ENCODE results near the gene RNASE3. TPM values are rescaled to one million over a fixed set of nuclear protein-coding genes. Genes with fewer than 3 reads are reported as not detected.
"Not testable (repeated sequence)": the region's sequence is repeated elsewhere in the genome, so short reads cannot be mapped to it uniquely, and the experiment has no call there.

RNASE3 gene
- total RNA-seq (2021; ENCODE audit: unreplicated experiment) = not detected
- not detected in 2 replicates for polyA plus RNA-seq (2012)
- not detected for Bru-seq, nascent RNA
- not detected for BruChase-seq, experiment 1, labeled RNA remaining after a 6-hour chase
- not detected for BruChase-seq, experiment 2, labeled RNA remaining after a 2-hour chase
- long read RNA-seq = 0 reads

- H3K27ac ChIP-seq (ENCODE audit: low read depth, low read length); intact Hi-C loops (cut with micrococcal nuclease); ATAC-seq; H3K9me2 ChIP-seq (ENCODE audit: insufficient read depth); H3K9ac ChIP-seq (ENCODE audit: low read length); RAD21 ChIA-PET (ENCODE audit: low non-redundant PET in 1 of 2, low total read pairs in 2 of 2, uncharacterized antibody in 2 of 2, unreplicated experiment in 2 of 2); H4K20me1 ChIP-seq (ENCODE audit: insufficient read depth); H3K79me2 ChIP-seq (ENCODE audit: insufficient read depth, low read length); H2AFZ ChIP-seq (ENCODE audit: low read depth, low read length, poor library complexity, severe bottlenecking); BruUV-seq (replicated peaks); H3K4me3 ChIP-seq (replicated peaks in 1 of 2; ENCODE audit: low read depth in 1 of 2, low read length in 2 of 2); H3K4me2 ChIP-seq (ENCODE audit: low read length); H3K36me3 ChIP-seq (ENCODE audit: control insufficient read depth in 1 of 2, insufficient read depth in 2 of 2, low read length in 2 of 2); DNase-seq (ENCODE audit: low read depth, low spot score); H3K4me1 ChIP-seq (ENCODE audit: control insufficient read depth in 1 of 2, insufficient read depth in 2 of 2, low read length in 2 of 2); CTCF ChIA-PET; POLR2A ChIA-PET; H3K9me3 ChIP-seq (ENCODE audit: control insufficient read depth in 1 of 2, insufficient read depth in 1 of 2, low read depth in 1 of 2, low read length in 2 of 2): not testable (repeated sequence)
- H3K27me3 ChIP-seq (ENCODE audit: insufficient read depth, low read length) = peaks cover 67% of the 10 kb centered on the region
These were observed at the start of gene RNASE3 for GRCh38 chr14:20891126-20891825. RNASE3 (plus strand) TSS chr14:20891385; CDS start chr14:20891687, 302 bp downstream.

DNA sequence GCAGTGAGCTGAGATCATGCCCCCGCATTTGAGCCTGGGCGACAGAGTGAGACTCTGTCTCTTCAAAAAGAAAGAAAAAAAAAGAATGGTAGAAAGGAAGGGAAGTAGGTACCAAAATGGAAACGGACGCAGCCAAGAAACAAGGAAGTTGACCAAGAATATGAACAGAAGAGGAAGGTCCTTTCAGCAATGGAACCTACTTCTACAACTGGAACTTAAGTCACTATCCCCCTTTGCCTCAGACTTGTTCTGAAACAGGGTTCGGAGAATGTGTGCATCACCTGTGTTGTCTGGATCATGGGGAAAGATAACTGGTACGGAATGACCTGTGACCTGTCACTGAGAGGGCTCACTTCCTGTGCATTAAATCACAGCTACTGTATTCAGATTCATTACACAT is 44.6 kb upstream of the RNASE3 start:
- no peak overlapping the region for H3K4me3 ChIP-seq (replicated peaks in 1 of 2; ENCODE audit: low read depth in 1 of 2, low read length in 2 of 2)
- H3K9ac ChIP-seq (ENCODE audit: low read length) = no peak overlapping the region
- RAD21 ChIA-PET (ENCODE audit: low non-redundant PET in 1 of 2, low total read pairs in 2 of 2, uncharacterized antibody in 2 of 2, unreplicated experiment in 2 of 2) = no interaction called here
- H2AFZ ChIP-seq (ENCODE audit: low read depth, low read length, poor library complexity, severe bottlenecking) = no peak overlapping the region
- POLR2A ChIA-PET = no interaction called here
- H3K4me2 ChIP-seq (ENCODE audit: low read length) = no peak overlapping the region
- no peak for DNase-seq (ENCODE audit: low read depth, low spot score)
- no TSS peak for BruUV-seq (replicated peaks)
- intact Hi-C loops (cut with micrococcal nuclease) = no loop called here
- CTCF ChIA-PET = interaction anchor here (1.3 to 4.5 kb wide), 3 partner anchors 10 to 12 kb away, joined by 5 to 38 read pairs (median 6); no protein-coding TSS in a partner anchor
- no peak overlapping the region for H3K27ac ChIP-seq (ENCODE audit: low read depth, low read length)
- no peaks in the 10 kb centered on the region for H3K36me3 ChIP-seq (ENCODE audit: control insufficient read depth in 1 of 2, insufficient read depth in 2 of 2, low read length in 2 of 2)
- no peaks in the 10 kb centered on the region for H3K79me2 ChIP-seq (ENCODE audit: insufficient read depth, low read length)
- H4K20me1 ChIP-seq (ENCODE audit: insufficient read depth) = no peaks in the 10 kb centered on the region
- TF ChIP-seq CEBPB (IDR thresholded peaks at IDR 0.05; ENCODE audit: low read depth) (no peak), SRF (IDR thresholded peaks at IDR 0.05; ENCODE audit: low read depth) (no peak), POLR2AphosphoS5 (IDR thresholded peaks at IDR 0.05; ENCODE audit: low read depth, low read length) (no peak), EGR1 (IDR thresholded peaks at IDR 0.05; ENCODE audit: low read depth) (no peak), FOSL1 (IDR thresholded peaks at IDR 0.05; ENCODE audit: low read depth) (no peak), TCF7L2 (IDR thresholded peaks at IDR 0.05; ENCODE audit: borderline replicate concordance, extremely low read depth, insufficient read depth, insufficient read length) (no peak), ZNF274 (IDR thresholded peaks at IDR 0.05; ENCODE audit: low read depth, low read length) (no peak), MAX (IDR thresholded peaks at IDR 0.05) (no peak), SP1 (IDR thresholded peaks at IDR 0.05; ENCODE audit: low read depth) (no peak), JUND (IDR thresholded peaks at IDR 0.05) (no peak), YY1 (IDR thresholded peaks at IDR 0.05; ENCODE audit: extremely low read depth, insufficient replicate concordance, low read depth, low read length) (no peak), CBX3 (IDR thresholded peaks at IDR 0.05; ENCODE audit: low read depth) (no peak), EZH2phosphoT487 (IDR thresholded peaks at IDR 0.05; ENCODE audit: borderline replicate concordance) (no peak)
- TF ChIP-seq, protein P1, sequence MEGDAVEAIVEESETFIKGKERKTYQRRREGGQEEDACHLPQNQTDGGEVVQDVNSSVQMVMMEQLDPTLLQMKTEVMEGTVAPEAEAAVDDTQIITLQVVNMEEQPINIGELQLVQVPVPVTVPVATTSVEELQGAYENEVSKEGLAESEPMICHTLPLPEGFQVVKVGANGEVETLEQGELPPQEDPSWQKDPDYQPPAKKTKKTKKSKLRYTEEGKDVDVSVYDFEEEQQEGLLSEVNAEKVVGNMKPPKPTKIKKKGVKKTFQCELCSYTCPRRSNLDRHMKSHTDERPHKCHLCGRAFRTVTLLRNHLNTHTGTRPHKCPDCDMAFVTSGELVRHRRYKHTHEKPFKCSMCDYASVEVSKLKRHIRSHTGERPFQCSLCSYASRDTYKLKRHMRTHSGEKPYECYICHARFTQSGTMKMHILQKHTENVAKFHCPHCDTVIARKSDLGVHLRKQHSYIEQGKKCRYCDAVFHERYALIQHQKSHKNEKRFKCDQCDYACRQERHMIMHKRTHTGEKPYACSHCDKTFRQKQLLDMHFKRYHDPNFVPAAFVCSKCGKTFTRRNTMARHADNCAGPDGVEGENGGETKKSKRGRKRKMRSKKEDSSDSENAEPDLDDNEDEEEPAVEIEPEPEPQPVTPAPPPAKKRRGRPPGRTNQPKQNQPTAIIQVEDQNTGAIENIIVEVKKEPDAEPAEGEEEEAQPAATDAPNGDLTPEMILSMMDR (IDR thresholded peaks at IDR 0.05 in 2 of 3, conservative IDR thresholded peaks at IDR 0.05 in 1 of 3; ENCODE audit: borderline replicate concordance in 1 of 3, insufficient read depth in 1 of 3, low read depth in 2 of 3, low read length in 2 of 3) = no peak
- H3K27me3 ChIP-seq (ENCODE audit: insufficient read depth, low read length) = no peaks in the 10 kb centered on the region
- H3K4me1 ChIP-seq (ENCODE audit: control insufficient read depth in 1 of 2, insufficient read depth in 2 of 2, low read length in 2 of 2) = peaks cover 17 to 20% of the 10 kb centered on the region in 2 experiments
- ATAC-seq = no peak
- H3K9me3 ChIP-seq (ENCODE audit: control insufficient read depth in 1 of 2, insufficient read depth in 1 of 2, low read depth in 1 of 2, low read length in 2 of 2) = no peaks in the 10 kb centered on the region
- no peaks in the 10 kb centered on the region for H3K9me2 ChIP-seq (ENCODE audit: insufficient read depth)

Data from HCT116 (cell line).